ENCODE data around the gene ALS2CL.

The ALS2CL gene

GRCh38 chr3:46713898-46714552, 20.5 kb upstream of the ALS2CL start:
- no peak overlapping the region for H3K27ac ChIP-seq
- no peak for TF ChIP-seq CTCF (conservative IDR thresholded peaks at IDR 0.05)

- no peak overlapping the region for H3K27ac ChIP-seq
- TF ChIP-seq CTCF (conservative IDR thresholded peaks at IDR 0.05) = no peak
These were observed 19.8 kb upstream of the ALS2CL start for GRCh38 chr3:46713050-46713897.

- H3K27ac ChIP-seq = no peak overlapping the region
- TF ChIP-seq CTCF (conservative IDR thresholded peaks at IDR 0.05) = no peak
These were observed 18.9 kb upstream of the ALS2CL start for GRCh38 chr3:46712191-46713049.

GRCh38 chr3:46711760-46712159, 18.3 kb upstream of the ALS2CL start:
- no peak overlapping the region for H3K27ac ChIP-seq
- no peak for TF ChIP-seq CTCF (conservative IDR thresholded peaks at IDR 0.05)

GRCh38 chr3:46711305-46711704, 17.8 kb upstream of the ALS2CL start:
- no peak overlapping the region for H3K27ac ChIP-seq
- no peak for TF ChIP-seq CTCF (conservative IDR thresholded peaks at IDR 0.05)

- H3K27ac ChIP-seq = no peak overlapping the region
- no peak for TF ChIP-seq CTCF (conservative IDR thresholded peaks at IDR 0.05)
These were observed 17.3 kb upstream of the ALS2CL start for GRCh38 chr3:46710671-46711295.

All from VCaP (cell line).